A673 (cell line): ENCODE results near the gene LBR. TPM values are rescaled to one million over a fixed set of nuclear protein-coding genes. Genes with fewer than 3 reads are reported as not detected.

Experiments
- BruUV-seq: library from RNA; stranded (reverse); fragments of 400-500 nt; replicated peaks from 2 replicates; lab custom pipeline; 2021; lab: Mats Ljungman, UMichigan
- CTCF ChIA-PET: fragments of 300-600 bp; sonication (Branson Sonifier 250); formaldehyde crosslinking; loops from one replicate; lab custom pipeline; 2022; ENCODE audit warnings: antibody characterized with exemption; lab: Charles Lee
- POLR2A ChIA-PET: fragments of 300-600 bp; sonication (Branson Sonifier 250); formaldehyde crosslinking; loops from one replicate; lab custom pipeline; 2022; ENCODE audit warnings: antibody characterized with exemption; ENCODE audit not compliant: low non-redundant PET; lab: Charles Lee
- DNase-seq: peaks from one replicate; pipeline ENCODE4 v3.0.0-alpha.2; 2015; ENCODE audit warnings: low spot score
- H3K27ac ChIP-seq: fragments of 200-600 bp; sonication (generic); 2 replicates; pipeline ENCODE4 v1.5.1; 2016; ENCODE audit warnings: mixed run types, low read depth, mild to moderate bottlenecking, mixed read lengths, antibody characterized with exemption, low read length; ENCODE audit not compliant: poor library complexity, severe bottlenecking
- H3K27me3 ChIP-seq: fragments of 200-600 bp; sonication (generic); replicated peaks from 2 replicates; pipeline ENCODE4 v1.6.1; 2017; ENCODE audit warnings: mixed run types, low read depth, mild to moderate bottlenecking, mixed read lengths, antibody characterized with exemption, low read length; ENCODE audit not compliant: insufficient read depth, poor library complexity
- H3K36me3 ChIP-seq: fragments of 200-600 bp; sonication (generic); 2 replicates; pipeline ENCODE4 v1.6.1; 2016; ENCODE audit warnings: mixed run types, mild to moderate bottlenecking, mixed read lengths, antibody characterized with exemption, low read length; ENCODE audit not compliant: insufficient read depth, poor library complexity, severe bottlenecking
- H3K4me1 ChIP-seq: fragments of 200-600 bp; sonication (generic); 2 replicates; pipeline ENCODE4 v1.6.1; 2017; ENCODE audit warnings: mixed run types, mild to moderate bottlenecking, mixed read lengths, antibody characterized with exemption, low read length; ENCODE audit not compliant: insufficient read depth, poor library complexity, severe bottlenecking
- H3K4me3 ChIP-seq: fragments of 200-600 bp; sonication (generic); 2 replicates; pipeline ENCODE4 v1.5.1; 2016; ENCODE audit warnings: low read depth, mixed run types, mild to moderate bottlenecking, mixed read lengths, low read length; ENCODE audit not compliant: poor library complexity, severe bottlenecking
- H3K9me3 ChIP-seq: fragments of 200-600 bp; sonication (generic); 2 replicates; pipeline ENCODE4 v1.6.1; 2016; ENCODE audit warnings: mixed run types, low read depth, mild to moderate bottlenecking, mixed read lengths, antibody characterized with exemption, low read length; ENCODE audit not compliant: poor library complexity, severe bottlenecking
- EZH2 ChIP-seq: fragments of 200-600 bp; sonication (generic); IDR thresholded peaks from 2 replicates; pipeline ENCODE4 v1.6.1; 2017; ENCODE audit warnings: borderline replicate concordance, low read depth, mild to moderate bottlenecking, mixed read lengths, antibody characterized with exemption, low read length; ENCODE audit not compliant: poor library complexity, severe bottlenecking
- intact Hi-C: fragments of 100-400 bp; cut with micrococcal nuclease; formaldehyde crosslinking; loops from one replicate; pipeline ENCODE4 v1.10.0; 2022; ENCODE audit not compliant: unreplicated experiment
- total RNA-seq: library from RNA; stranded (reverse); gene quantifications from 2 replicates; pipeline ENCODE4 v1.2.3, GENCODE V29; 2021
- TF ChIP-seq, protein P1 (sequence below): fragments of 300-800, 200-600 bp; sonication (generic); conservative IDR thresholded peaks from 2 replicates; pipeline ENCODE4 v1.5.1; 2017; ENCODE audit warnings: low read depth, mild to moderate bottlenecking, antibody characterized with exemption, low read length, moderate library complexity, mixed read lengths

LBR gene
- total RNA-seq, 1 experiment from 2014 or later: 147 TPM

DNA sequence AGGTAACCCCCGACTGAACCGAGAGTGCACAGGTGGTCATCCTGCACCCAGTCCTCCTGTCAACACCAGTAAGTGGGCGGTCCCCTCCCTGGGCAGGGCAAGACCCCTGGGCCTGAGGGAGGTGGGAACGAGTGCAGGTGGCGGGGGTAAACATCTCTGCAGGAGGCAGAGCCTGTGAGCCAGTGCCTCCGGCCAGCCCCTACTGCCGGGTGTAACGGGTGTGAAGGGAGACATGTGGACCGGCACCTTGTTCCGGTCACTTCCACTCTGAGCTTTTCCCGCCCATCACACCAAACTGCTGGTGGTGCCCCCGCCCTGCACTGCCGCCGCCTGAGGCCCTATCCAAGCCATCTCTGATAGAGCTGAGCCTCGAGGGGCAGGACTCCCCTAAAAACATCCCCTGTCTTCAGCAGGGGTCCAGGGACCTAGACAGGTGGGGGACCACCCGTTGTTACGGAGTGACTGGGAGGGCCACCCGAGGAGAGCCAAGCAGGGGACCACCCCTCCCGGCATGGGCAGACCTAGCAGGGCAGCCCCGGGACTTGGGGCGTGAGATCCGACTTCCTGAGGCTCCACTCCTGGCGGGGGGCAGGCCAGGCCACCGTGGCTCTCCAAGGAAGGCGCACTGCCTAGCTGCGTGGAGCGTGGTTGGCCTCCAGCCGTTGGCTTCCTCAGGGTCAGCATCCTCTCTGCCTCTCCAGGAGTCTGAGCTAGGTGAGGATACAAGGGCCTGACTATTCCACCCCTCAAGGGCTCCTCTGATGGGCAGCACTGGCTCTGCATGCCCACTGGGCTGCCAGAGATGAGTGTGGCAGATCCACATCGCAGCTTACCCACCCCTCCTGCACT lies 43.8 kb upstream of the LBR start:
- no TSS peak for BruUV-seq
- H3K4me3 ChIP-seq: no peak overlapping the region
- ChIA-PET CTCF (no interaction called here), POLR2A (no interaction called here)
- intact Hi-C loops: no loop called here
- no peak for DNase-seq
- no peak overlapping the region for H3K27ac ChIP-seq
- no peaks in the 10 kb centered on the region for H3K4me1 ChIP-seq
- H3K36me3 ChIP-seq: no peaks in the 10 kb centered on the region
- H3K9me3 ChIP-seq: no peaks in the 10 kb centered on the region
- TF ChIP-seq, protein P1, sequence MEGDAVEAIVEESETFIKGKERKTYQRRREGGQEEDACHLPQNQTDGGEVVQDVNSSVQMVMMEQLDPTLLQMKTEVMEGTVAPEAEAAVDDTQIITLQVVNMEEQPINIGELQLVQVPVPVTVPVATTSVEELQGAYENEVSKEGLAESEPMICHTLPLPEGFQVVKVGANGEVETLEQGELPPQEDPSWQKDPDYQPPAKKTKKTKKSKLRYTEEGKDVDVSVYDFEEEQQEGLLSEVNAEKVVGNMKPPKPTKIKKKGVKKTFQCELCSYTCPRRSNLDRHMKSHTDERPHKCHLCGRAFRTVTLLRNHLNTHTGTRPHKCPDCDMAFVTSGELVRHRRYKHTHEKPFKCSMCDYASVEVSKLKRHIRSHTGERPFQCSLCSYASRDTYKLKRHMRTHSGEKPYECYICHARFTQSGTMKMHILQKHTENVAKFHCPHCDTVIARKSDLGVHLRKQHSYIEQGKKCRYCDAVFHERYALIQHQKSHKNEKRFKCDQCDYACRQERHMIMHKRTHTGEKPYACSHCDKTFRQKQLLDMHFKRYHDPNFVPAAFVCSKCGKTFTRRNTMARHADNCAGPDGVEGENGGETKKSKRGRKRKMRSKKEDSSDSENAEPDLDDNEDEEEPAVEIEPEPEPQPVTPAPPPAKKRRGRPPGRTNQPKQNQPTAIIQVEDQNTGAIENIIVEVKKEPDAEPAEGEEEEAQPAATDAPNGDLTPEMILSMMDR: no peak
- TF ChIP-seq EZH2: no peak
- no peaks in the 10 kb centered on the region for H3K27me3 ChIP-seq

DNA sequence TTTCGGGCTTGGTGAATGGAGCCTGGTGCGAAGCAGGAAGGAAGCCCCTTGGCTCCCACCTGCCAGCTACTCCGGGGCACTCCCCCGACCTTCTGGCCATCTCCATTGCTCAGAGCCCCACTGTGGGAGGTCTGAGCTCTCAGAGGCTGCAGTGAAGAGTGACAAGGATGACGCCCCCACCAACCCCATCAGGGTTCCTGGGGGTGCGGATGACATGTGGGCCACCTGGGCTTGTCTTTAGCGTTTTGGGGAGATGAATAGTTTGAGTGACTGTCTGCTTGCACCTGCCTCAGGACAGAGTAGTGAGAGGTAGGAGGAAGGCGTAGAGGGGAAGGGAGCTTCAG lies 43.2 kb upstream of the LBR start:
- CTCF ChIA-PET: interaction anchor here (0.8 kb wide), 1 partner anchor 31 kb away, joined by 4 read pairs; no protein-coding TSS in a partner anchor
- POLR2A ChIA-PET: no interaction called here
- no peak for DNase-seq
- no peak overlapping the region for H3K4me3 ChIP-seq
- H3K27ac ChIP-seq: no peak overlapping the region
- no peaks in the 10 kb centered on the region for H3K27me3 ChIP-seq
- TF ChIP-seq, protein P1: no peak
- TF ChIP-seq EZH2: no peak
- no peaks in the 10 kb centered on the region for H3K36me3 ChIP-seq
- BruUV-seq: no TSS peak
- intact Hi-C loops: no loop called here
- H3K4me1 ChIP-seq: no peaks in the 10 kb centered on the region
- H3K9me3 ChIP-seq: no peaks in the 10 kb centered on the region

DNA sequence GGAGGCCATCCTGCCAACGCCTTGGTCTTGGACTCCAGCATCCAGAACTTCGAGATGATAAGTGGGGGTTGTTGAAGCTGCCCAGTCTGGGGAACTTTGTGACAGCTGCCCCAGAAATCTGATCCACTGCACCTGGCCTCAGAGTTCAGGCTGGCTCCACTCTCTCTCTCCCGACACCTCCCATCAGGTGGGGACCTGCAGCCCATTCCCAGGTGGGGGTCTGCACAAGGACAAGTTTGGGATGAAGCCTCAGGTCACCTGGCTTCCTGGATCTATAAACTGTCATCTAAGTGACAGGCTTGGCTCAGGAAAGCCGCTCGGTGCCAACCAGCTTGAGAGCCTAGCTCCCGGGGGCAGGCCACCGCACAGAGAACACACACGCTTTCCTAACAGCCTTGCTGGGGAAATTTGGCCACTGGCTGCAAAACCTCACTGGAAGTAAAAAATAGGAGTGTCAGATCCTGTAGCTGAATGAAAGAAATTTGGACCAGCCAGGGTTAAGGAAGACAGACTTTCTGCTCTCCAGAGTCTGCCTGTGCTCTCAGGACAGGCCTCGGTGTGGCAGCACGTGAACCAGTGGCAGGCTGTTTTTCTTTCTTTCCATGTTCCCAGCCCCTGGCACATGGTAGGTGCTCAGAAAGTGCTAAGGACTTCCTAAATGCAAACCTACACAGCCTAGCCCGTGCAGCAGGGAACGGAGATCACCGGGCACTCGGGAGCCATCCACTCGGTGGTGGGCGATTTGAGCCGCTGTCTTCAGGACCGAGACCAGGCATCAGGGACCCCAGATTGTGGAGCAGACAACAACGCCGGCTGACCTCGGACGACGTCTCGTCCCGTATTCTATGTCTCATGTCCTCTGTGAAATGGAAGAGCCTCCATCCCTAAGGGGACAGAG lies 42.6 kb upstream of the LBR start:
- no peaks in the 10 kb centered on the region for H3K36me3 ChIP-seq
- no TSS peak for BruUV-seq
- H3K4me1 ChIP-seq: peaks cover 1% of the 10 kb centered on the region
- no peak for TF ChIP-seq EZH2
- H3K4me3 ChIP-seq: no peak overlapping the region
- intact Hi-C loops: no loop called here
- no peak overlapping the region for H3K27ac ChIP-seq
- H3K9me3 ChIP-seq: no peaks in the 10 kb centered on the region
- ChIA-PET CTCF (interaction anchor here (0.6 to 0.8 kb wide), 2 partner anchors 30 to 307 kb away, joined by 3 to 4 read pairs; partner anchors contain the start of gene SRP9), POLR2A (no interaction called here)
- H3K27me3 ChIP-seq: no peaks in the 10 kb centered on the region
- DNase-seq: no peak
